Measurements from ENCODE around the gene CDT1.

GRCh38 chr16:88764913-88765349 is 38.7 kb upstream of the CDT1 start:
- TF ChIP-seq CTCF (IDR thresholded peaks at IDR 0.05) = no peak
- no peak for TF ChIP-seq POLR2A (IDR thresholded peaks at IDR 0.05)

Measured in tibial nerve (tissue), 3 donors.